ENCODE measurements around the gene WDR82.

WDR82 gene

GRCh38 chr3:52315006-52315405, 36.6 kb upstream of the WDR82 start:
- H3K4me3 ChIP-seq (ENCODE audit: low read depth, low read length), result no peak overlapping the region
- no peak for TF ChIP-seq CTCF (IDR thresholded peaks at IDR 0.05; ENCODE audit: low read depth, low read length)

- H3K4me3 ChIP-seq (ENCODE audit: low read depth, low read length), result no peak overlapping the region
- no peak for TF ChIP-seq CTCF (IDR thresholded peaks at IDR 0.05; ENCODE audit: low read depth, low read length)
These were observed 36.0 kb upstream of the WDR82 start for GRCh38 chr3:52314489-52314888.

- no peak overlapping the region for H3K4me3 ChIP-seq (ENCODE audit: low read depth, low read length)
- TF ChIP-seq CTCF (IDR thresholded peaks at IDR 0.05; ENCODE audit: low read depth, low read length), result no peak
These were observed 35.3 kb upstream of the WDR82 start for GRCh38 chr3:52313774-52314188.

- H3K4me3 ChIP-seq (ENCODE audit: low read depth, low read length), result no peak overlapping the region
- no peak for TF ChIP-seq CTCF (IDR thresholded peaks at IDR 0.05; ENCODE audit: low read depth, low read length)
These were observed 34.8 kb upstream of the WDR82 start for GRCh38 chr3:52313188-52313773.

GRCh38 chr3:52311576-52312119, 33.2 kb upstream of the WDR82 start:
- TF ChIP-seq CTCF (IDR thresholded peaks at IDR 0.05; ENCODE audit: low read depth, low read length), result no peak

GRCh38 chr3:52310861-52311575, 32.6 kb upstream of the WDR82 start:
- no peak for TF ChIP-seq CTCF (IDR thresholded peaks at IDR 0.05; ENCODE audit: low read depth, low read length)
- H3K4me3 ChIP-seq (ENCODE audit: low read depth, low read length), result no peak overlapping the region

More at GRCh38 chr3:52311576-52312119, 33.2 kb upstream of the WDR82 start:
- no peak overlapping the region for H3K4me3 ChIP-seq (ENCODE audit: low read depth, low read length)

GRCh38 chr3:52308308-52308707, 29.9 kb upstream of the WDR82 start:
- TF ChIP-seq CTCF (IDR thresholded peaks at IDR 0.05; ENCODE audit: low read depth, low read length), result no peak

More at GRCh38 chr3:52308308-52308707, 29.9 kb upstream of the WDR82 start:
- H3K4me3 ChIP-seq (ENCODE audit: low read depth, low read length), result no peak overlapping the region

Data from WI38 (cell line).